ENCODE data around the gene MSANTD2. TPM values are rescaled to one million over a fixed set of nuclear protein-coding genes. Genes with fewer than 3 reads are reported as not detected.

MSANTD2 gene
- total and polyA plus RNA-seq, 2 of the 4 experiments (the other 2 are of a cell fraction) = 5.0 to 6.0 TPM

DNA sequence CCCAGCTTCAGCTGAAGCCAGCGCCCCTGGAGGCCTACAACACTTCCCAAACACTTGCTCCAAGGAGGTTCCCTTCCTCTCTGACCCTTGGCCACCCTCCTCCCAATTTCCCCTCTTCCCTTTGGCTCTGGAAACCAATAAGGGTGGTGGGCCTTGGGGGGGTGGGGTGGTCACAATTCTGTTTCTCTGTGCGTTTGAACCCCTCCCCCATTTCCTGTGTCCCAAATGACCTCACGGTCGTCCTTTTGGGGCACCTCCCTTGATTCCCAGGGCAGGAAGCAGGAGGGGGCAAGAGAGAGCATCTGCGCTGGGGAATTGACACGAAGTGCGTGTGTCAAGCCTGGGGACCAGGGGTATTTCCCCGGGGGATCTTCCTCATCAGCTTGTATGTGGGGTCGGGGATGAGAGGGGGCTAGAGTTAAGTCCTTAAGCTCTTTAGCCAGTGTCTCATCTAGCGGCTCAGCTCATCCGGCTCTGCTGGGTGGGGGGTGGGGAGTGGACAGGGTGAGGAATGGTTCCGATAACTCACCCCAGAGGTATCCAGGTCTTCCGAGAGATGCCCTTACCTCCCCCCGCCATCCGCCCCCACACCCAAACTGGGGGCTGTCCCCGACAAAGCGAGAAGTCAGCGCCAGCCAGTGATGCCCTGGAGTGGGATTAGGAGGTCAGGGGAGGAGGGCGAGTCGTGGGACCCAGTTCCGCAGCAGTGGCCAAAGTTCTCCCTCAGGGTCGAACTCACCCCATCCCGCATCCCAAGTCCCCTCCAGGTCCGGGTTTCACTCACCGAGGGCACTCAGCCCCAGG lies 38.7 kb downstream of the MSANTD2 start:
- BruUV-seq (replicated peaks) = no TSS peak
- no peak overlapping the region for H3K4ac ChIP-seq (ENCODE audit: low read depth, low read length)
- no peak overlapping the region for H4K5ac ChIP-seq (ENCODE audit: low read depth, low read length)
- in situ Hi-C loops (cut with MboI; ENCODE audit: low sequenced_read_pairs) = loop anchor here (5.0 to 10.0 kb wide), 2 partner anchors 73 to 89 kb away; partner anchors contain the start of genes SIAE and SPA17
- H2BK15ac ChIP-seq (ENCODE audit: low read depth, low read length) = no peak overlapping the region
- H2BK5ac ChIP-seq (ENCODE audit: low read depth, low read length, poor library complexity, severe bottlenecking) = no peak overlapping the region
- H3K79me1 ChIP-seq (ENCODE audit: low read depth in 1 of 2, low read length in 2 of 2) = peaks cover 3 to 9% of the 10 kb centered on the region in 2 experiments; a peak in 1 of 4 replicates
- no peak overlapping the region for H2BK120ac ChIP-seq (ENCODE audit: low read depth, low read length)
- CTCF ChIA-PET = no interaction called here
- no peaks in the 10 kb centered on the region for H3K9me3 ChIP-seq (ENCODE audit: control insufficient read depth, insufficient read depth, low read length)
- no peak overlapping the region for H3K18ac ChIP-seq (ENCODE audit: low read depth, low read length)
- POLR2A ChIA-PET (ENCODE audit: unreplicated experiment) = no interaction called here
- intact Hi-C loops (cut with micrococcal nuclease) = no loop called here
- H4K8ac ChIP-seq (ENCODE audit: low read depth in 2 of 2, low read length in 2 of 2) = no peak overlapping the region
- H2BK20ac ChIP-seq (ENCODE audit: low read depth, low read length) = no peak overlapping the region
- no peak overlapping the region for H2AK5ac ChIP-seq (ENCODE audit: low read depth, low read length)
- no peaks in the 10 kb centered on the region; the same call in 1 of the 2 replicates for H3K36me3 ChIP-seq (ENCODE audit: control insufficient read depth, insufficient read depth, low read length)
- no peak for DNase-seq
- no peak overlapping the region for H3K23ac ChIP-seq (ENCODE audit: low read depth, low read length)
- H3K14ac ChIP-seq (replicated peaks; ENCODE audit: low read depth, low read length) = no peak overlapping the region
- H4K20me1 ChIP-seq (ENCODE audit: insufficient read depth, low read length) = peaks cover 10% of the 10 kb centered on the region
- H3K9ac ChIP-seq (ENCODE audit: low read depth, low read length) = no peak overlapping the region
- peaks cover 1% of the 10 kb centered on the region; the same call in 1 of the 2 replicates for H3K4me1 ChIP-seq (ENCODE audit: control insufficient read depth, insufficient read depth, low read length)
- no peak overlapping the region for H4K91ac ChIP-seq (ENCODE audit: insufficient read depth, low read depth, low read length)
- H3K27ac ChIP-seq (ENCODE audit: insufficient read depth, low read length) = no peak overlapping the region
- no peaks in the 10 kb centered on the region; the same call in 1 of the 2 replicates for H3K9me1 ChIP-seq (ENCODE audit: insufficient read depth, low read length)
- H2AK9ac ChIP-seq (replicated peaks; ENCODE audit: low read depth, low read length, poor library complexity) = peak overlapping the region; percentile 66
- peaks cover 17% of the 10 kb centered on the region; the same call in 1 of the 2 replicates for H3K27me3 ChIP-seq (ENCODE audit: control insufficient read depth, insufficient read depth, low read length)
- peak overlapping the region; percentile 52 for H2AFZ ChIP-seq (replicated peaks; ENCODE audit: low read length, poor library complexity)
- TF ChIP-seq RCOR1 (IDR thresholded peaks at IDR 0.05; ENCODE audit: insufficient replicate concordance, low read length) (no peak), FOS (IDR thresholded peaks at IDR 0.05; ENCODE audit: low read depth, low read length) (no peak), MXI1 (IDR thresholded peaks at IDR 0.05; ENCODE audit: borderline replicate concordance, low read depth, low read length) (no peak)
- WGBS, 2 experiments (ENCODE audit: extremely low coverage in 2 of 2, insufficient read length in 1 of 2) = 60% methylated on average over 4 of the region's 25 CpGs; no CpG with 5 or more reads in 1 of the 2 experiments
- dilution Hi-C loops (cut with HindIII; ENCODE audit: low sequenced_read_pairs, unreplicated experiment) = no loop called here
- no peak overlapping the region for H3K4me2 ChIP-seq (ENCODE audit: low read depth, low read length)
- no peak for ATAC-seq (ENCODE audit: low read depth)
- no peak overlapping the region for H3K4me3 ChIP-seq (ENCODE audit: insufficient read depth, low read depth, low read length)
- H3K56ac ChIP-seq (ENCODE audit: extremely low read depth, insufficient read depth, low read length) = no peak overlapping the region
